Upper lobe of left lung (tissue), 6 donors: ENCODE data around the gene GKN2. TPM values are rescaled to one million over a fixed set of nuclear protein-coding genes. Genes with fewer than 3 reads are reported as not detected.

Experiments
- ATAC-seq, 2 donors: fragments of 200-7000 bp; cut with Tn5 transposase; one replicate each; pipeline ENCODE4 v1.9.1; 2022; ENCODE audit warnings: mild to moderate bottlenecking in 2 of 2, moderate library complexity in 2 of 2; ENCODE audit not compliant: low FRiP score in 2 of 2
- DNase-seq, 2 donors: peaks; one replicate each; pipeline ENCODE4 v3.0.0-alpha.2; 2019 to 2020
- H3K27ac ChIP-seq, 4 donors: fragments of 200-600 bp; sonication (generic); one replicate each; pipeline ENCODE4 v1.5.1; 2016 to 2019
- H3K27me3 ChIP-seq, 4 donors: fragments of 200-600 bp; sonication (generic); one replicate each; pipeline ENCODE4 v1.5.1; 2017 to 2019
- H3K36me3 ChIP-seq, 4 donors: fragments of 200-600 bp; sonication (generic); one replicate each; pipeline ENCODE4 v1.5.1; 2016 to 2019
- H3K4me1 ChIP-seq, 4 donors: fragments of 200-600 bp; sonication (generic); one replicate each; pipeline ENCODE4 v1.5.1; 2018 to 2019
- H3K4me3 ChIP-seq, 4 donors: fragments of 200-600 bp; sonication (generic); one replicate each; pipeline ENCODE4 v1.5.1; 2017 to 2019; ENCODE audit warnings: mild to moderate bottlenecking in 2 of 4, moderate library complexity in 1 of 4
- H3K9me3 ChIP-seq, 4 donors: fragments of 200-600 bp; sonication (generic); one replicate each; pipeline ENCODE4 v1.5.1; 2018 to 2019
- CTCF ChIP-seq, 6 experiments: fragments of 450-650 bp in 4 of 6; fragments of 200-600 bp in 2 of 6; sonication (generic) in 2 of 6; IDR thresholded peaks; one replicate each; pipeline ENCODE4 v1.5.1; 2016 to 2019; ENCODE audit warnings: antibody characterized with exemption in 6 of 6
- EP300 ChIP-seq, 4 donors: sonication (generic); formaldehyde crosslinking; IDR thresholded peaks; one replicate each; pipeline ENCODE4 v1.5.1; 2017; ENCODE audit warnings: antibody characterized with exemption in 4 of 4, control low read depth in 2 of 4
- POLR2A ChIP-seq, 4 donors: fragments of 450-650 bp; IDR thresholded peaks; one replicate each; pipeline ENCODE4 v1.5.1; 2016 to 2017; ENCODE audit warnings: antibody characterized with exemption in 4 of 4, mild to moderate bottlenecking in 2 of 4
- POLR2AphosphoS5 ChIP-seq, 2 donors: sonication (generic); formaldehyde crosslinking; IDR thresholded peaks; one replicate each; pipeline ENCODE4 v1.5.1; 2017; ENCODE audit warnings: antibody characterized with exemption in 2 of 2
- WGBS, 2 donors: methylation state at CpG; one replicate each; pipeline ENCODE4 v1.1.5; 2017 to 2018; 5-methylcytosine and 5-hydroxymethylcytosine counted together
- total RNA-seq, 6 donors: library from RNA; depleted of rRNA in 4 of 6; stranded (reverse); fragments of >200 nt in 4 of 6; gene quantifications; one replicate each; pipeline versions ENCODE4 v1.1.0 to v1.2.1, GENCODE V29; 2016 to 2021
- donor health status: DM: no; HTN: no; CAD: no; lungs with moderate emphysema.
- donor health status: DM: no; HTN: yes; CAD: no; lungs with severe emphysema.

The GKN2 gene
- 100 to 1,000 TPM in 1 of 6 donors, 10 to 100 TPM in 5; 10.5 to 195 (median 60.7) TPM for total RNA-seq

- ATAC-seq (peak; percentile 14 to 70), DNase-seq (no peak)
- Histone ChIP-seq H3K27me3 (no peaks in the 10 kb centered on the region), H3K9me3 (no peaks in the 10 kb centered on the region), H3K27ac (peak within 1 kb of the TSS in 2 of 4 donors; percentile 35 to 54), H3K4me1 (peaks cover 0 to 2% (median 0%) of the 10 kb centered on the region in 4 donors), H3K4me3 (peak within 1 kb of the TSS in 3 of 4 donors; percentile 18 to 39 (median 35)), H3K36me3 (no peaks in the 10 kb centered on the region)
- 80 to 83% methylated on average over 4 of the region's 4 CpGs for WGBS, 2 donors
- no peak for TF ChIP-seq POLR2AphosphoS5 (IDR thresholded peaks at IDR 0.05)
- no peak for TF ChIP-seq POLR2A (IDR thresholded peaks at IDR 0.05)
- TF ChIP-seq EP300 (IDR thresholded peaks at IDR 0.05): peak in 1 of 4 donors; percentile 17
- no peak for TF ChIP-seq CTCF (IDR thresholded peaks at IDR 0.05)
Measured at GRCh38 chr2:68952887-68953521, at the start of gene GKN2. GKN2 (minus strand) TSS chr2:68952893; CDS start chr2:68952861, 32 bp downstream.

DNA sequence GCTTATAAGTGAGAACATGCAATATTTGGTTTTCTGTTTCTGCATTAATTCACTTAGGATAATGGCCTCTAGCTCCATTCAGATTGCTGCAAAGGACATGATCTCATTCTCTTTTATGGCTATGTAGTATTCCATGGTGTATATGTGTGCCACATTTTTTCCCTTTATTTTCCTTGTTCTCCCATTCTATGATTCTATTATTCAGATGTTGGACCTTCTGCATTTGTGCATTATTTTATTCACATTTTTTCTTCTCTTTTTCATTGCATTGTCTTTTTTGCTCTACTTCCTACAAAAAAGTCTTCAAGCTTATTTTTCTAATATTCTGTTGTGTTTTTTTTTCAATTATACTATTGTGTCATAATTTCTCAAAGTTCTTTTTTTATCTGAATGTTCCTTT is 49.2 kb upstream of the GKN2 start:
- no peaks in the 10 kb centered on the region for H3K36me3 ChIP-seq
- H3K4me1 ChIP-seq: no peaks in the 10 kb centered on the region
- no peak overlapping the region for H3K4me3 ChIP-seq
- no peak overlapping the region for H3K27ac ChIP-seq
- no peak for DNase-seq
- no peaks in the 10 kb centered on the region for H3K27me3 ChIP-seq
- ATAC-seq: no peak
- no peak for TF ChIP-seq CTCF (IDR thresholded peaks at IDR 0.05)
- no peak for TF ChIP-seq POLR2AphosphoS5 (IDR thresholded peaks at IDR 0.05)
- no peak for TF ChIP-seq POLR2A (IDR thresholded peaks at IDR 0.05)
- peaks cover 0 to 5% (median 0%) of the 10 kb centered on the region in 4 donors for H3K9me3 ChIP-seq

GRCh38 chr2:68997401-68997800 is 44.7 kb upstream of the GKN2 start:
- ATAC-seq (no peak), DNase-seq (no peak)
- no peaks in the 10 kb centered on the region for H3K27me3 ChIP-seq
- no peak overlapping the region for H3K4me3 ChIP-seq
- peaks cover 0 to 5% (median 0%) of the 10 kb centered on the region in 4 donors for H3K9me3 ChIP-seq
- H3K4me1 ChIP-seq: no peaks in the 10 kb centered on the region
- no peaks in the 10 kb centered on the region for H3K36me3 ChIP-seq
- no peak overlapping the region for H3K27ac ChIP-seq
- no peak for TF ChIP-seq POLR2AphosphoS5 (IDR thresholded peaks at IDR 0.05)
- TF ChIP-seq EP300 (IDR thresholded peaks at IDR 0.05): no peak
- TF ChIP-seq CTCF (IDR thresholded peaks at IDR 0.05): no peak
- TF ChIP-seq POLR2A (IDR thresholded peaks at IDR 0.05): no peak

- DNase-seq: no peak
- Histone ChIP-seq H3K4me3 (no peak overlapping the region), H3K27ac (no peak overlapping the region), H3K4me1 (no peaks in the 10 kb centered on the region), H3K36me3 (no peaks in the 10 kb centered on the region), H3K27me3 (no peaks in the 10 kb centered on the region), H3K9me3 (no peaks in the 10 kb centered on the region)
- no peak for ATAC-seq
- 33 to 34% methylated on average over 3 of the region's 3 CpGs for WGBS, 2 donors
- TF ChIP-seq POLR2AphosphoS5 (IDR thresholded peaks at IDR 0.05) (no peak), CTCF (IDR thresholded peaks at IDR 0.05) (no peak), EP300 (IDR thresholded peaks at IDR 0.05) (no peak), POLR2A (IDR thresholded peaks at IDR 0.05) (no peak)
Measured at GRCh38 chr2:68995916-68996315, 43.2 kb upstream of the GKN2 start.

DNA sequence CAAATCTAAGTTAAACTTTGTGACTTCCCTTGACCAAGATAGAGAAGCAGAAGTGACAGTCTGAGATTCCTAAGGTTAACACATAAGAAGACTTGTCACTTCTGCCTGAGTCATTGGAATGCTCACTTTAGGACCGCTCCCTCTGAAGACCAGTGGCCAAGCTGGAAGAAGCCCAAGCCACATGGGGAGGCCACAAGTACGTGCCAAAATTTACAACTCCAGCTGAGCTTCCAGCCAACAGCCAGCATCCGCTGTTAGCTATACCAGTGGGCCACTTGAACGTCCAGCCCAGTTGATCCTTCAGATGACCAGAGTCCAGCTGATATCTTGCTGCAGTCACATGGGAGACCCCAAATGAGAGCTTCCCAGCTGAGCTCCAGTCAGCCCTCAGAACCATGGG is 42.2 kb upstream of the GKN2 start:
- no peak overlapping the region for H3K4me3 ChIP-seq
- H3K27ac ChIP-seq: no peak overlapping the region
- DNase-seq (no peak), ATAC-seq (peak in 1 of 2 donors; percentile 84)
- H3K27me3 ChIP-seq: no peaks in the 10 kb centered on the region
- no peaks in the 10 kb centered on the region for H3K9me3 ChIP-seq
- 56 to 78% methylated on average over 4 of the region's 4 CpGs for WGBS, 2 donors
- TF ChIP-seq EP300 (IDR thresholded peaks at IDR 0.05) (no peak), POLR2AphosphoS5 (IDR thresholded peaks at IDR 0.05) (no peak), CTCF (IDR thresholded peaks at IDR 0.05) (no peak), POLR2A (IDR thresholded peaks at IDR 0.05) (no peak)
- no peaks in the 10 kb centered on the region for H3K36me3 ChIP-seq
- no peaks in the 10 kb centered on the region for H3K4me1 ChIP-seq
